Measurements from ENCODE around the gene RHCG.

Gene RHCG

DNA sequence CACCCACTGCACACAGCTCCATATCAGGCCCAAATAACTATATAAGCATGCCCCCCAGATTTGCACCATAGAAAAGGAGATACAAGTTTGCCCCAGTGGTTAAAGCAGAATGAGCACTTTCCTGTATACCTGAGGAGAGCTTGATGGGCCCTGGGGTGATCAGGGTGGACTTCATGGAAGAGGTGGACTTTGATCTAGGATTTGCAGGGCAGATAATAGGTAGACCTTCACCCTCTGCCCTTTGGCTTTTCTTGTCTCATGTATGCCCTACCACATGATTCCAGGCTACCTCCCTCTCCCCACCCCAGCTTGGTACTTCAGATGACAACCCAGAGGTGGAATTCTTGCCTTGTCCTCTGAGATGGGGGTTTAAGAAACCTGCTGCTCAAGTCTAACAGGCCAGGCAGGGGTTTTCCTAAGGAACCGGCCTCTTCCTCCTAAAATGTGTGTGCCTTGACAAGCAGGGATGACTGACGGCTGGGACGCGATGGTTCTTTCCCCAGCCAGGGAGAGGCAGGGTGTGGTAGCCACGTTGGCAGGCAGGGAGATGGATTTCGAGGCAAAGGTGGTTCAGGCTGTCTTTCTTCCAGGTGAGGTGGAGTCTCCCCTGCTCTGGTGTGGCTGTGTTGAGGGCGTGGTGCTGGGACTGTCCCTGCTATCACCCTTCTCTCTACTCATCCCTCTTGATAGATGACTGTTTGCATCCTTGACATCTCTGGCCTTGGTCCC, 6.6 kb upstream of the RHCG start:
- no peak for DNase-seq

DNA sequence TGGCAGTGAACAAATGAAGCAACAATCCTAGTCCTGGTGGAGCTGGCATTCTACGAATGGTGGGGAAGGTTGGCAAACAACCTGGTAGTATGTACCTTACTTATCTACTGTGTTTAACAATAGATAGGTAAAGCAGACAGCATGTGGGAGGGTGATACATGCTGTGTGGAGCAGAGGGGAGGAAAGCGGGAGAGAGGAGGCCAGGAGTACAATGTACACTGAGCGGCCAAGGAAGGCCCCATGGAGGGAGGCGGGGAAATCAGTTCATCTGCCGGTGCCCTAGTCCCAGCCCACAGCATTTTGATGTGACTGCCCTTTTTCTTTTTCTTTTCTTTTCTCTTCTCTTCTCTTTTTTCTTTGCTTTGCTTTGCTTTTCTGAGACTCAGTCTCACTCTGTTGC, 5.3 kb upstream of the RHCG start:
- DNase-seq: no peak

DNA sequence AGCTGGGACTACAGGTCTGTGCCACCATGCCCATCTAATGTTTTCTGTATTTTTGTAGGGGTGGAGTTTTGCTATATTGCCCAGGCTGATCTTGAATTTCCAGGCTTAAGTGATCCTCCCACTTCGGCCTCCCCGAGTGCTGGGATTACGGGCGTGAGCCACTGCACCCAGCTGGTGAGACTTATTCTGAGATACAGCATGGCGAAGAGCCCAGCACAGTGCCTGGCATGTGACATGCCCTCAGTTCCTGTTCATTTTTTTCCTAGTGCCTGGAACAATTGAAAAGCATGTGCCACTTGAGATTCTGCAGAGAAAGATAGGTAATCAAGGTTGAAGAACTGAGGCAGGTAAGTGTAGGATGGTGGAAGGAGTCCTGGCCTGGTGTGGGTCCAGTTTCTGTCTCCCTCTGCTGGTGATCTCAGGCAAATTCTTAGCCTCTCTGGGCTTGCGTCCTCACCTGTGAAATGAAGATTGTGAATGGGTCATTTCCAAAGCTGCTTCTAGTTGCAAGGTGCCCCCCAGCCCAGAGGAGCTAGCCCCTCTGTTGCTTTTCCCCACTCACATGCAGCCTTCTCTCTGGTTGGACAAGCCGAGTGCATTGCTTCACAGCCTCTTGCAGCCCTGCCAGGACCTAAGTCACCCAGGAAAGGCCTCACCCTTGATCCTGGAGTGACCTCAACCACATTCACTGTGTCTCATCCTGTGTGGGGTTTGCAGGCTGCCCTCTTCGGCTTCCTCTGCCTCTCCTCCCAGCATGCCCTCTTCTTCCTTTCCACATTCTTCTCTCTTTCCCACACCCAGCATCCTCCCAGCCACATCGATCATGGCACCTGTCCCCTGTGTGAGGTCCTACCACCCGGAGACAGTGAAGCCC, 4.3 kb upstream of the RHCG start:
- DNase-seq: no peak

DNA sequence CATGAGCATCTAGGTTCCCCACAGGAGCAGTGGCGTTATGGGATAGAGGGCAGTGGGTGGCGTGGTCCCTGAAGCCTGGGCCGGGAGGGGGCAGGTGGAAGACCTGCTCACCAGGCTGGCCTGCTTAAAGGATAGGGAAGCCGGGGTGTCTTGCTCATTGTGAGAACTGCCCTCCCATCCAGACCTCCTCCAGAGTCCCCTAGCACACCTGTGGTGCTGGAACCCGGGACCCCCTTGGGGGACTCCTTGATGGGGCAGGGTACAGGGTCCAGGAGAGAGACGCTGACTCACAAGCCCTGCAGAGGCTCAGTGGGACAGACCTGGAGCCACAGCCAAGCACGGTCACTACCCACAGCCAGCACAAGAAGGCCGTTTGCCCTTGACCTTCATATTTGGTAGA, 2.8 kb upstream of the RHCG start:
- no peak for DNase-seq

DNA sequence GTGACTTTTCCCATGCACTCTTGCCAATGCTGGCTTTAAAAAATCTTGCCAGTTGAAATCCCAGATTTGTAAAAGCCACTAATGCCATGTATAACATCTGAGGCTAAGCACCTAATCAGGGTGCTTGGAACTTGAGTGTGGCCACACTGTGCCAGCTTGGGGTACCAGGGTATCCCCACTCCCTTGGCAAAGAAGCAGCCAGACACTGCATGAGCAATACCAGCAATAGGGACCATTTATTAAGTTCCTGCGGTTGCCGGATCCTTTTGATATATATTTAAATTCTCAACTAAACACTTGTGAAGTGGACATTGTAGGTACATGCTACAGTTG, 2.2 kb upstream of the RHCG start:
- no peak for DNase-seq

DNA sequence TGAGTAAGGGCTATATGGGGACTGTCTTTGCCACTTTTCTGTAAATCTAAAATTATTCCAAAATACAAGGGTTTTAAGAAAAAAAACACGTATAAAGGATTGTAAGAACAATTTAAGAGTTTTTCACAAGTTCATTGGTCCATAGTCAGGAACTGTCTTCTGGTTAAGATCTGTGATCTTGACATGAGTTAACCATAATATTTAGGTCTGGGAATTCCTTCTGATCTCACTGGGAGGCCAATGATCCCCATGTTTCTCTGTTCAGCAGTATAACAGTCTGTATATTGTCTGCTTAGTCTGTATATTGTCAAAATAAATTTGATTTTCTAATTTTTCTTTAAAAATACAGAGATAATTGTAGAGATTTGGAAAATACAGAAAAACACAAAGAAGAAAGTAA, 848 bp upstream of the RHCG start:
- DNase-seq: no peak

DNA sequence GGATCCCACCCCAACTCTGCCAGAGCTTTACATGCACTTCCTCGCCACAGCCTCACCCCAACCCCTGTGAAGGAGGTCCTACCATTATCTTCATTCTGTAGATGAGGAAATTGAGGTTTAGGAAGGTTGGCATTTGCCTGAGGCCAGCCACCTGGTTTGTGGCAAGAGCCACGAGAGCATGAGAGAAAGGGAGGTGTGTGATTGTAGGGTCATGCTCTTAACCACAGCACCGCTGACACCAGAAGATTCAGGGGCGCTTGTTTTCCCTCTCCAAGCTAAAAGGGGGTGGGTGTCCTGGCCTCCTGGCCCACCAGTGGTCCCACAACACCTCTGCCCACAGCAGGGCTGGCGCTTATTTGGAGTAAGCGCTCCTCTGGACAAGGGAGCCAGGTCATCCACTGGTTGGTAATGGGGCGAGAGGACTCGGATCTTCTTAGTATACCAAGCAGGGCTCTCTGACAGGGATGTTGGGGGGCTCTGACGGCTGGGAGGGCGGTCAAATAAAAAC, 691 bp downstream of the RHCG start:
- DNase-seq: no peak

DNA sequence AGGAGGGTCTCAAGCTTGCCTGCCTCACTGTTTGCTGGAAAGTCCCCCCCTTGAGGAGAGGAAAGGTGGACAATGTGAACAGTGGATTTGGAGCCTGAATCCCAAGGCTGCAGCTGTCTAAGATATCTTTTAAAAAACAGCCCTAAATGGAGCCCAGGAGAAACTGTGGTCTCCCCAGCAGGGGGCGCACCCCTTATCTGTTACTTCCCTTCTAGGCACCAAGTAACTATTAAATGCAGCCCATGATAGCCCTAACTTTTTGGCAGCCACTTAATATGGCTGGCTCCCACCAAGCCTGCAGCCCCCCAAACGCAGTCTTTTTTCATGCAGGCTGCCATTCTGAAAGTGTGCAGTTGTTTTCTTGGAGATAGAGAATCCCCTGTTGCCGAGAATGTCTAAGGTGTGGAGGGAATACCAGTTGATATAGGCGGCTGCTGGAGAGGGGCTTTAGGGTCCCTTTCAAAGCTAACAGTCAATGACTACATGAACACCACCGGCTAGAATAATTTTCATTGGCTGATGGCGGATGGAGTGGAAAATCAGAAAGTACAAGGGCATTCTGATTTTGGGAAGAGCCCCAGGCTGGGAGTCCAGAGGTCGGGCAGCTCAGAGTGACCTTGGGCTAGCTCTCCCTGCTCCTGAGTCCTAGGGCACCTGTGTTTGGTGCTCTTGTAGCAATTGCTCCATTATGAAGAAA, 1.3 kb downstream of the RHCG start:
- DNase-seq: peak; percentile 48 to 55

DNA sequence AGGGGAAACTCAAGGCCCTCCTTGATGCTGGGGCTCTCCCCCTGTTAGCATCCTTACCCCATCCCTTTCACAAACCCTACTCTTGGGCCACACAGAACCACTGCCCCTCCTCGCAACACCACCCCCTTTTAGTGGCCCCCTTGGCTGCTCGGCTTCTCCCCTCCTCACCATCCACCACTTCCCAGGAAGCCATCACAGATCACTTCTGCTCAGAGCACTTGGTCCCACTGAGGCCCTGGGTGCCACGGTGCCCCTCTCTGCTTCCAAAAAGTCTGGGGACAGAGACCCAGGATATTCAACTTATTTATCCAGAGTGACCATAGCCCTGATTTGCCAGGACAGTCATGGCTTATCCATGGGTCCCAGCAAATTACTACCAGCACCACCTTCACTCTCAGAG, 2.4 kb downstream of the RHCG start:
- no peak for DNase-seq

DNA sequence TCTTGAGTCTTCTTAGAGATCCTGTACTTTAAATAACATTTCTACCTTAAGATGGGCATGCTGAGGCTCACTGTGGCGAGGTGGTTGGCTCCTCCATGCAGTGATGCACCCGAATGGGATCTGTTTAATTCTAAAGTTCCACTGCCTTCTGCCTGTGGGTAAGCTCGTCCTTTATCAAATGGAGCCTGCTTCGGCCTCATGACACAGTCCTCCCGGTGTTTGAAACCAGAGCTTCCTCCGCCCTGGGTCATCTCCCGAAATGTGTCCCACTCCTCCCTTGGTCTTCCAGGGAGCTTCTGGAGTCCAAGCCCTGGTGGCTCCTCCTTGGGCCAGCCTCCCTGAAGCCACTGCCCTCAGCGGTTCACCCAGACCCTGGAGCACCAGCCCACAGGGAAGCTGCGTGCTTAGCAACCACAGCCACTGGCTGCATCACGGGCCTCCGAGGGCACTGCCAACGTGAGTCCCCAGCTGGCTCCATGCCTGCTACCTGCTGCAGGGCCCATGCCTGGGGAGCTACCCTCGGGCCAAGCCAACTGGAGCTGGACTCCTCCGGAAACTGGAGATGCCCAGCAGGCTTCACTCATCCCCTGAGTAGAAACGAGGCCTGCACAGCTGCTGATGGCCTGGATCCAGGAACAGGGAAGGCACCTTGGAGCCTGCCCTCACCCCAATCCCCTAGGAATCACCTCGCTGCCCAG, 3.3 kb downstream of the RHCG start:
- DNase-seq: no peak

DNA sequence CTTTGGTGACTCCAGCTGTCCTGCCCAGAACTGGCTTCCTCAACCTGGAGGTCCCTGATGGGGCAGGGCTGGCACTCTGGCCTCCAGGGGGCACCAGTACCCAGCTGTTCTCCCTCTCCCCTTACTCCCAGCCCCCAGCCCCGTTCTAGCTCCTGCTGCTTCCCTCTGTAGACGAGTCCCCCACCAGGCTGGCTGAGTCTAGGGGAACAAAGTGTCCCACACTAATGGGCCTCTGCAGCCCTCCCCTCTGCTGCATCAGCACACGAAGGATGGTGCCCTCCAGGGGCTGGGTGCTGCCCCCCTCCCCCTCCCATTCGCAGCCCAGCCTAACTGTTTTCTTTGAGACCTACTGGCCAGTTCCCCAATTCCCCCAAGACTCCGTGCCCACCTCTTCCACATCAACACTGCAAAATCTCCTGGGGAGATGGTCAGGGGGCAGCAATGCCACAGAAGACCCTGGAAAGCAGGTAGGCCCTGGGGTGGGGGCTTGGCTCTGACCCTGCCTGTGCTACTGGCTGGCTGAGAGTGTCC, 4.2 kb downstream of the RHCG start:
- DNase-seq: no peak

DNA sequence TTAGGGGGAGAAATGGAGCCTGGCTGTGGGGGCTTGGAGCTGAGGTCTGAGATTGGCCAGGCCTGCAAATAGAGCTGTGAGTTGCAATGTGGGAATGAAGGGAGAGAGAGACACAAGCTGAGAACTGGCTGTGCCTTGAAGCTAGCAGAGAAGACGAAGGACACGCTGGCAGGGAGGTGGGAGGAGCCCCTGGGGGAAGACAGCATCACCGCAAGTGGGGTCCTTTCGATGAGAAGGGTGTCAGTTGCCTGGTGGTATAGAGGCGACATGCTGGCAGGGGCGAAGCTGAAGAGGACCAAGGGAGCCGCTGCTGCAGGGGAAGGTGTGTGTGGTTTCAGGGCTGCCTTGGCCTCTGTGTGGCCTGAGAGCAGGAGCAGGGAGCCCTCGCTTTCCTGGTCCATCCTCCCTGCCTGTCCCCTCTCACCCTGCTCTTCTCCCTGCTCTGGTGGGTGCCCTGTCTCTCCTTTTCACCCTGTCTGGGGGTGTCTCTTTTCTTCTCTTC, 5.5 kb downstream of the RHCG start:
- no peak for DNase-seq

DNA sequence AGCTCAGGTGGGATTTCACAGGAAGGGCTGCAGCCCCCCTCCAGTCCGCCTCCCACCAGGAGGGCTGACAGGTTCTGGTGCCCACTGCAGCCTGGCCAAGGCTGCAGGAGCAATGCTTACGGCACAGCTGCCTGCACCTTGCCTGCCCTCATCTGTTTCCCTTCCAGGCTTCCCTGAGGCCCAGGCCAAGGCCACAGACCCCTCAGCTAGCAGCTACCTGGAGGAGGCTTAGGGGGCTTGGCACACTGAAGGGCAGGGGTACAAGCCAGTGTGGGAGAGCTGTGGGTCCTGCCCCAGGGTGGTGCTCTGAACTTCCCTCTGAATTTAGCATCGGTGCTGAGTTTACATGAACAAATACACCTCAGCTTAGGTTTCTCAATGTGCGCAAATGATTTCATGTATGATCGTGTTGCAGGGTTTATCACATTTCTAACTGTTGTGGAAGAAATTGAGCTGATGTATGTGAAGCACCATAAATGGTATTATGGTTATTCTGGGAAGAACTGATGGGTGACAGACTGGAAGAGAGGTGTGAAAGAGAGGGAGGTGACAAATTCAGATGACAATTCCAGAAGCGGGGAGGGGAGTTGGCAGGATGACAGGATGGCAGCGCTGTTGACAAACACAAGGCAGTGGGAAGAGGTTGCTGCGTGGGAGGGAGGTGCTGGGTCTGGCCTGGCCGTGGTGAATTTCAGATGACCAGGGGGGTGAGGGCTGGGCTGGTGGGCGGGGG, 6.1 kb downstream of the RHCG start:
- no peak for DNase-seq

DNA sequence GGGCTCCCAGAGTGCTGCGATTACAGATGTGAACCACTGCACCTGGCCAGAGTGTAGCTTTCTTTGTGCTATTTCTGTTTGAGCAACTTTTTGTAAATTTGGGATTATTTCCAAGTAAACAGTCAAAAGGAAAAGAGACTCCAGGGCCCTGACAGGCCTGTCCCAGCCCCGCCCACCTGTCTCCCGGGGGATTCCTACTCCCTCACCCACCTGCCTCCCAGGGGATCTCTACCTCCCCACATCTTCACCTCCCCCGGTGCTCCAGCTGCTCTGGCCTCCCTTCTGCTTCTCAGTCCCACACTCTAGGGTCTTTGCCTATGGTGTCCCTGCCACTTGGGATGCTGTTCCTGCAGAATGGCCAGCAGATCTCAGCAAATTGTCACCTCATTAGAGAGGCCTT, 7.0 kb downstream of the RHCG start:
- no peak for DNase-seq

DNA sequence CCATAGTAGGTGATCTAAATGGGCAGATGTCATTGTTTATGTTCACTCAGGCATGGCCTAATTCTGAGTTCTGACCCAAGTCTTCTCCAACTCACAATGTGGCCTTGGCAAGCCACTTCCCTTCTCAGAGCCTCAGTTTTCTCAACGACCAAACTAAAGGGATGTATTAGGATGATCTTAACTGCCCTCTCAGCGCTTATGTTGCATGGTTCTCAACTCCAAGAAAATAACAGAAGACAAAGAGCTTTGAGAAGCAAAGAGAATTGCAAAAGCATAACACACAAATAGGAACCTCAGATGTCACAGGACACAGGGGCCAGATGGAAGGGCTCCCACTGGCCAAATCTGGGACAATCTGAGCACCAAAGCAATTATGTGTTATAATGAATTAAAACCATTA, 8.6 kb downstream of the RHCG start:
- no peak for DNase-seq

DNA sequence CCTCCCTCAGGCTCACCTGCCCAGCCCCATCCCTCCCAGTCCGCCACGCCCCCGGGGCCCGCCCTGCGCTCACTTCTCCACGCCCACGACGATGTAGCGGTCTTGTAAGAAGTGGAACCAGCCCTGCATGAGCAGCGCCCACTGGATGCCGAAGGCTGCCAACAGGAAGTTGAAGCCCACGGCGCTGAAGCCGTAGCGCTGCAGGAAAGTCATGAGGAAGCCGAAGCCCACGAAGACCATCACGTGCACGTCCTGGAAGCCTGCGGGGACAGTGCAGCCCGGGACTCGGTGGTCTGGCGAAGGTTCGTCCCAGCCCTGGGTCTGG, 9.7 kb downstream of the RHCG start:
- no peak for DNase-seq

DNA sequence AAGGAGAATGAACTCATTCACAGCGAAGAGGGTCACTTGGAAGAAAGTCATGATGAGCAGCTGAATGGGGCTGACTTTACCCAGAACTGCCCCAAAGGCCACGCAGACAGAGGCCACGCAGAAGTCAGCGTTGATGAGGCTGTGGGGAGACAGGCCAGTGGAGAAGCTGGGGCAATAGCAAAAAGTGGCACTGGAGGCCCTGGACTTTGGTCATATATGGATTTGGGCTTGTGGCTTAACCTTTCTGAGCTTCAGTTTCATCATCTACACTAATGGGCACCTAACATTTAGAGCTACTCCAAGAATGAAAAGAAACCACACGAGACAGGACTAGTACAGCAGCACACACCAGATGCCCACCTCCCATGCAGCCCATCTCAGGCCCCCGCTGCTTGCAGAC, 13.3 kb downstream of the RHCG start:
- no peak for DNase-seq

DNA sequence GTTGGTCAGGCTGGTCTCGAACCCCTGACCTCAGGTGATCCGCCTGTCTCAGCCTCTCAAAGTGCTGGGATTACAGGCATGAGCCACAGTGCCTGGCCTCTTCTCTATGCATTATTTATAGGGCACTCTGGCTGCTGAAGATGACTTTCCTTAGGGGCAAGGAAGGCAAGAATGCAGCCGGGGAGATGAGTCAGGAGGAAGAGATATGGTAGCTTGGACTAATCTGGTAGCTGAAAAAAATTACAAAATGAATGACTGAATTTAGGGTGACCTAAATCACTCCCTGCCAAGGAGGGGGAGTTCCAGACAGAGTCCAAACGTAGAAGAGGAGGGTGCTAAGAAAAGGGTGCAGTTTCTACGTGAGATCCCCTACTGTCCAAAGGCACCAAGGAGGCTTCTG, 14.2 kb downstream of the RHCG start:
- DNase-seq: no peak

DNA sequence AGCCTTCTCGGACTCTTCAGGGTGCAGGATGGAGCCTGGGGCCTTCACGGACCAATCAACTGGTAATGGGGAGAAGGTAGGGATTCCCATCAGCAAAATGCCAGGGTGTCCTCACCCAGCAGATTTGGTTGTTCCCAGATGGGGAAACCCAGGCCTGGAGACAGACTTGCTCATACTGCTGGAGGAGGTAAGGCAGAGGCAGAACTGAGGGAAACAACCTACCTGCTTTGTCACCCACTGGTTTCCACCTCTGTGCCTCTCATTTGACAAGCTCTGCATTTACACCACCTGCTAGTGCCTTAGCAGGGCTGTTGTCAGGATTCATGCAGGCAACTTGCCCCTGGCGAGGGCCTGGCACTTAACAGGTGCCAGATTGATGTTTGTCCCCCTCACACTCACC, 15.9 kb downstream of the RHCG start:
- DNase-seq: no peak

DNA sequence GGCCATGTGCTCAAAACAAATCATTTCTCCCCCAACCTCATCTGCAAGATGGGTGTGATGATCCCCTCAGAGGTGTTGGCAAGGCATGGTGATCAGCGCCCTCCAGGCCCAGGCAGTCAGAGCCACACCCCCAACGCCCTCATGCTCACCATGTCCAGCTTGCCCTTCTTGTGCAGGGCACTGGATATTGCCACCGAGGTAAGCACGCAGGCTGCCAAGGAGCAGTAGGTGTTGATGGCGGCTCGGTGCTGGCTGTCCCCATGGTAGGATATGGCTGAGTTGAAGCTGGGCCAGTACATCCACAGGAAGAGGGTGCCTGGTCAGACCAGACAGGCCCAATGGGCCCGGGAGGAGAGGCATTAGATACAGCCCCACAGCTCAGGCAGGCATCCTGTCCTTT, 17.2 kb downstream of the RHCG start:
- no peak for DNase-seq

DNA sequence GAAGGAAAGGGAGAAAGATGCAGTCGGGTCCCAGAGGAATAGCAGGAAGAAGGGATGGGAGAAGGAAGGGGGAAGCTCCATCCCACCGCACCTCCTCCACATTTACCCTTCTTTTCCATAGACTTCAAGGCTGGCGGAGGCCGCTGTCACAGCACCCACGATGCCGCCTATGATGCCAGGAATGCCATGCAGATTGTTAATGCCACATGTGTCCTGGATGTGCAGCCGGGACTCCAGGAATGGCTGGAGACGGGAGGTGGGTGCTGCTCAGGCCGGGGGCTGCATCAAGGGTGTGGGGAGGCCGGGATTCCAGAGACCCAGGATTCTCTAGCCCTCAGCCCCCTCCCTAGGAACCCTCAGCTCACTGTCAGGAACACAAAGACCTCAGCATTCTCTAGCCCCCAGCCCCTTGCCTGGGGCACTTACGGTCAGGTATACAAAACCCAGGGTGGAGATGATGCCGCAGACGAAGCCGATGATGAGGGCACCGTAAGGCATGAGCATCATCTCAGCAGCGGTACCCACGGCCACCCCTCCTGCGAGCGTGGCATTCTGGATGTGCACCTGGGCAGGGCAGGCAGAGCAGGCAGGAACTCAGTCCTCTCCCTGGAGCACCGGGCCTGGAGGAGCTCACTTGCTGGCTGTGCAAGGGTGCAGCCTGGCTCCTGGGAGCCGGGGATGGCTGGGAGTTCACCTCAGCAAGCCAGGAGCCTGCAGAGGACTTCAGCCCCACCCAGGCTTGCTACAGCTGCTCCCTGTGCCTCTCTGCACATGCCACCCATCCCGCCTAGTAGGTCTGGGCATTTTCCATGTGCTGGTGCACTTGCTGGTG, 18.8 kb downstream of the RHCG start:
- DNase-seq: no peak

All from AML-193 (cell line).